GM10266 (cell line): Measurements from ENCODE around the gene PRKCE.

Source experiments
- DNase-seq: peaks from one replicate; pipeline ENCODE4 v3.0.0; 2012; ENCODE audit errors: extremely low spot score
- TF ChIP-seq, protein P1 (sequence below): IDR thresholded peaks from 2 replicates; pipeline ENCODE4 v1.5.1; 2012; ENCODE audit warnings: mild to moderate bottlenecking, low read depth; ENCODE audit not compliant: control insufficient read depth, insufficient read depth; ENCODE audit errors: missing control alignments

PRKCE gene

DNA sequence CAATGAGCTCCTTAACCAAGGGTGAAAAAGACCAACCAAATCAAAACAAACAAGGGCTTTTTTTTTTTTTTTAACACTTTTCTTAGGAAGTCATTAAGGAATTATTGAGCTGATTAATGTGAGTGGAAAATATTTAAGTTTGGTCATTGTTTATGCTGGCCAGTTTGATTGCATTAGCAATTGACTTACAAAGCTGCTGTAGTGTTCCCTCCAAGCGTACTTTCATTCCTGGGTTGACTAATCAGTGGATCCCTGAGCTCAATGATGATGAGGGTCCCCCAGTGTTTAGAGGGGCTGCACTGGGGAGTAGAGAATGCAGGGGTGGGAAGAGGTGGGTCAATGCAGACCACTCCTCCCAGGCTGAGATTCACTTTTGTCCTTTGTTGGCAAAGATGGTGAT is 119.3 kb downstream of the PRKCE start:
- TF ChIP-seq, protein P1, sequence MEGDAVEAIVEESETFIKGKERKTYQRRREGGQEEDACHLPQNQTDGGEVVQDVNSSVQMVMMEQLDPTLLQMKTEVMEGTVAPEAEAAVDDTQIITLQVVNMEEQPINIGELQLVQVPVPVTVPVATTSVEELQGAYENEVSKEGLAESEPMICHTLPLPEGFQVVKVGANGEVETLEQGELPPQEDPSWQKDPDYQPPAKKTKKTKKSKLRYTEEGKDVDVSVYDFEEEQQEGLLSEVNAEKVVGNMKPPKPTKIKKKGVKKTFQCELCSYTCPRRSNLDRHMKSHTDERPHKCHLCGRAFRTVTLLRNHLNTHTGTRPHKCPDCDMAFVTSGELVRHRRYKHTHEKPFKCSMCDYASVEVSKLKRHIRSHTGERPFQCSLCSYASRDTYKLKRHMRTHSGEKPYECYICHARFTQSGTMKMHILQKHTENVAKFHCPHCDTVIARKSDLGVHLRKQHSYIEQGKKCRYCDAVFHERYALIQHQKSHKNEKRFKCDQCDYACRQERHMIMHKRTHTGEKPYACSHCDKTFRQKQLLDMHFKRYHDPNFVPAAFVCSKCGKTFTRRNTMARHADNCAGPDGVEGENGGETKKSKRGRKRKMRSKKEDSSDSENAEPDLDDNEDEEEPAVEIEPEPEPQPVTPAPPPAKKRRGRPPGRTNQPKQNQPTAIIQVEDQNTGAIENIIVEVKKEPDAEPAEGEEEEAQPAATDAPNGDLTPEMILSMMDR, result no peak
- no peak for DNase-seq

DNA sequence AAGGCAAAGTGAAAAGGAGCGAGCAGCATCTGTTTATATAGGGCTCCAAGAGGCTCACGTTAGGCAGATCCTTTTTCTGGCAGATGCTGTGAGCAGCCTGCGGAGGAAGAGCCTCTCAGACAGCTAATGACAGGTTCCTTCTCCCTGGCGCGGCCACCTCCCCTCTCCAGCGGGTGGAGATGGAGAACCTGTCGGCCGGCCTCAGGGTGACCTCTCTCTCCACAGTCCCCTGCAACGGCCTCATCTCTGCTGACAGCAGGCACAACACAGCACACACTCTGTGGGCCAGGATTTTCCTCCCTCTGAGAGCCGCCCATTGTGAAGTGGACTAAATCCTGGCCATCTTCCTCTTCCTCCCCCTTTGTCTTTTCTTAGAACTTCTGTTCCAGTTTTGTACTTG is 119.8 kb downstream of the PRKCE start:
- TF ChIP-seq, protein P1, result no peak
- no peak for DNase-seq

DNA sequence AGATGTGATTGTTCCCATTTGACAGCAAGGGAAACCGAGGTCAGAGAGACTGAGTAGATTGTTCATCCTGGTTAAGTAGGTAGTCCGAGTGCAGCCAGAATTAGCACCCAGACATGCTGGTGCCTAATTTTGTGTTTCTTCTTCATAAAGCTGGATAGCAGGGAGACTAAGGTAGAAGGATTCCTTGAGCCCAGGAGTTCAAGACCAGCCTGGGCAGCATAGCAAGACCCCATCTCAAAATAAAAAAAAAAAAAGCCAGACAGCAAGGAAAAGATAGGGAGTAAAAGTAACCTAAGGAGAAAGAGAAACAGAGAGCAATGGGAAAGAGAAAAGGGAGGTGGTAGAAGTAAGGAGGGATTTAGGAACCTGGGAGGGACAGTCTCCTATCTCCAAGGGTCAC is 120.6 kb downstream of the PRKCE start:
- DNase-seq, result no peak
- TF ChIP-seq, protein P1, result no peak

DNA sequence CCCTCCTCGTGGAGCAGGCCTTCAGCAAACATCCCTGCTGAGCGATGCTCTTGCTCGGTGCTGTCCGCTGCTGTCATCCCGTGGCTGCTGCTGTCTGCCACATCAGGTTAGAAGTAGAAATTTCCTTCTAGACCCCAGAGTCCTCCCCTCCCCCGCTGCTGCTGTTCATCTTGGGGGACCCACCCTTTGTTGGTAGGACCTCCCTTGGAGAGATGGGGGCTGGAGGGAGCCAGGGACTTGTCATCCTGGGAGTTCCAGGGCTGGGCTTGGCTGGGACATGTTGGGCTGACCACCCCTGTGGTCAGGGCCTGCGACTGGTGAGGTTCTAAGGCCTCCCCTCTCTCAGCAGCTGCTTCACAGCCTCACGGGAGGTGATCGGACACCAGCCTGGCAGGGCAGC is 122.4 kb downstream of the PRKCE start:
- no peak for DNase-seq
- TF ChIP-seq, protein P1, result no peak

DNA sequence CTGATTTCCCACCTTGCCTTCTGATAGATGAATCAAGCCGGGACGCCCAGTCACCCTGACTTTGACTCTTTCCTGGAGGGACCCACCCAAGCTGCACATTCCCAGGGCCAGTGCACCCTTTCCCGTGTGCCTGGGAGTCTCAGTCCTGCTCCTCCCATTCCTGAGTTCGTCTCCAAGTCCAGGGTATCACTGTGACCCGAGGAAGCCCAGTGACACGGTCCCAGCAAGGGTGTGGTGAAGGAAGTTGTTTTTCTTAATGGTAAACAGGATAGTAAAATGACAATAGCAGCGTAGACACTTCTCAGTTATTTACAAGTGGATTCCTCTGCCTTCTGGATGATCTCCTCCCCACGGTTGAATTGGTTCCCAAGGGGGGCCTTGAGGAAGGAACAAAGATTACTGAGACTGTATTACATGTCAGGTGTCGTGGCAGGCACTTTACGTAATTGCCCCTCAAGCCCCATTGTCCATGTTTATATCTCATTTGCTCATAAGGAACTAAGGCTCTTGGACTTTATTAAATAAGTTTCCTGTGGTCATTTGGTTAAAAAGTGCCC is 123.3 kb downstream of the PRKCE start:
- no peak for DNase-seq

DNA sequence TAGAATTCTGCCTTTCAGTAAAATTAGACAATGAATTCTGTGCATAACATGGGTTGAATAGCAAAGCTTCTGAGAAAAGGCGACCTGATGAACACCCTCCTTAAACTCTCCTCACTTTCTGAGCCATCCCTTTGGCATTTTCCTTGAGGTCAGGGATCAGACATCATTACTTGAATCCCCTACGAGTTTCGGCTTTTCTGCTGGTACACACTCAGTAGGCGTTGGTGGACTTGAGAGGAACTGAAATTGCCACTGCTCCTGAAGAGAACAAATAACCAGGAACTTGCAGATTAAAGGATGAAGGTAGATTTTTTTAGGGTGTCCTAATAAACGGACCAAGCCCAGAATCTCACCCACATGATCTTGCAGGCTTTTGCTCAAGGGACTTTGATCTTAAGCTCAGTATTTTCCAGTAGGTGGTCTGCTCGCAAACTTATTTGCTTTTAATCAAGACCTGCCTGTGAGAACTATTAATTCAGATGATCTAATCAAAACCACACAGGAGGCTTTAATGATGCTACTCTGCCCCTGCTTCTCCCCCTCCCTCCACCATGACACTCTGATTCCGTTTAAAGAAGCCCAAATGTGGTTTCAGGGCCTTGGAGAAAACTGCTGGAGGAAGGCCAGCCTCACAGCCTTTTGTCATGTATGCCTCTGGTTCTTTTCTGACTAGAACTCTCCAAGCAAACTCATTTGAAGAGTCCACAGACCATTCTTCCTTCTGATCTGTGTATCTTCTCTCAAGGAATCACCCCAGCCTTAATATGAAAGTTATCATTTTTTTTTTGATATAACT is 124.9 kb downstream of the PRKCE start:
- DNase-seq, result no peak
- TF ChIP-seq, protein P1, result no peak

More for the DNA sequence above, 123.3 kb downstream of the PRKCE start:
- TF ChIP-seq, protein P1, result no peak
